GM12878 (cell line): ENCODE results near the gene DPP4.

Source experiments
- CBX3 ChIP-seq: fragments of 200-600 bp; sonication (generic); IDR thresholded peaks from 2 replicates; pipeline ENCODE4 v1.6.1; 2016; ENCODE audit warnings: low read depth, borderline replicate concordance
- ETV6 ChIP-seq, 2 experiments: fragments of 450-650 bp in 1 of 2; IDR thresholded peaks in 1 of 2; conservative IDR thresholded peaks in 1 of 2; 2 replicates each; pipeline ENCODE4 v1.6.1; 2014; ENCODE audit warnings: antibody characterized with exemption in 1 of 2, borderline replicate concordance in 1 of 2, low read depth in 1 of 2, mild to moderate bottlenecking in 1 of 2, moderate library complexity in 1 of 2
- EZH2 ChIP-seq: IDR thresholded peaks from 2 replicates; pipeline ENCODE4 v1.6.1; 2012; ENCODE audit warnings: low read depth, mild to moderate bottlenecking, control low read depth, inconsistent platforms, low read length, borderline replicate concordance; ENCODE audit not compliant: control insufficient read depth
- MYC ChIP-seq: IDR thresholded peaks from 2 replicates; pipeline ENCODE4 v1.6.1; 2011; ENCODE audit warnings: mild to moderate bottlenecking, low read length, moderate library complexity, inconsistent platforms; ENCODE audit not compliant: insufficient read depth, insufficient replicate concordance, insufficient read length, severe bottlenecking
- NFIC ChIP-seq: IDR thresholded peaks from 2 replicates; pipeline ENCODE4 v1.6.1; 2012; ENCODE audit warnings: low read depth, mild to moderate bottlenecking, inconsistent platforms, low read length, moderate library complexity
- POLR2A ChIP-seq: IDR thresholded peaks from 2 replicates; pipeline ENCODE4 v1.6.1; 2011; ENCODE audit warnings: low read depth, mild to moderate bottlenecking, low read length
- RAD21 ChIP-seq: IDR thresholded peaks from 2 replicates; pipeline ENCODE4 v1.6.1; 2011; ENCODE audit warnings: mild to moderate bottlenecking, low read depth, low read length, moderate library complexity; ENCODE audit not compliant: insufficient read depth
- TCF7 ChIP-seq: IDR thresholded peaks from 2 replicates; pipeline ENCODE4 v1.6.1; 2014; ENCODE audit warnings: antibody characterized with exemption, borderline replicate concordance
- ZNF274 ChIP-seq: IDR thresholded peaks from one replicate; pipeline ENCODE4 v1.8.0; 2011; ENCODE audit not compliant: insufficient read length, insufficient read depth
- TF ChIP-seq, protein P1 (sequence below): fragments of 450-650 bp; IDR thresholded peaks from 2 replicates; pipeline ENCODE4 v1.6.1; 2017; ENCODE audit warnings: mild to moderate bottlenecking
- TF ChIP-seq, protein P2 (sequence below): IDR thresholded peaks from 2 replicates; pipeline ENCODE4 v1.6.1; 2012; ENCODE audit warnings: low read depth, low read length, improper control_type of control experiment
- TF ChIP-seq, protein P3 (sequence below), 3 experiments: IDR thresholded peaks in 2 of 3; conservative IDR thresholded peaks in 1 of 3; 2 replicates each; pipeline ENCODE4 v1.5.1; 2011; ENCODE audit warnings: low read depth in 3 of 3, low read length in 3 of 3, mild to moderate bottlenecking in 3 of 3, control low read depth in 2 of 3, moderate library complexity in 2 of 3, inconsistent platforms in 1 of 3, mixed read lengths in 1 of 3; ENCODE audit not compliant: control insufficient read depth in 2 of 3, insufficient read depth in 1 of 3; ENCODE audit errors: extremely low read depth in 1 of 3

GRCh38 chr2:162103443-162104009 is 29.5 kb upstream of the DPP4 start:
- TF ChIP-seq TCF7 (no peak), NFIC (no peak), ZNF274 (no peak), CBX3 (no peak), EZH2 (no peak), RAD21 (no peak), POLR2A (no peak), MYC (no peak), ETV6 (conservative IDR thresholded peaks at IDR 0.05 in 1 of 2, IDR thresholded peaks at IDR 0.05 in 1 of 2; ENCODE audit: borderline replicate concordance in 1 of 2, low read depth in 1 of 2) (no peak)
- TF ChIP-seq, protein P1, sequence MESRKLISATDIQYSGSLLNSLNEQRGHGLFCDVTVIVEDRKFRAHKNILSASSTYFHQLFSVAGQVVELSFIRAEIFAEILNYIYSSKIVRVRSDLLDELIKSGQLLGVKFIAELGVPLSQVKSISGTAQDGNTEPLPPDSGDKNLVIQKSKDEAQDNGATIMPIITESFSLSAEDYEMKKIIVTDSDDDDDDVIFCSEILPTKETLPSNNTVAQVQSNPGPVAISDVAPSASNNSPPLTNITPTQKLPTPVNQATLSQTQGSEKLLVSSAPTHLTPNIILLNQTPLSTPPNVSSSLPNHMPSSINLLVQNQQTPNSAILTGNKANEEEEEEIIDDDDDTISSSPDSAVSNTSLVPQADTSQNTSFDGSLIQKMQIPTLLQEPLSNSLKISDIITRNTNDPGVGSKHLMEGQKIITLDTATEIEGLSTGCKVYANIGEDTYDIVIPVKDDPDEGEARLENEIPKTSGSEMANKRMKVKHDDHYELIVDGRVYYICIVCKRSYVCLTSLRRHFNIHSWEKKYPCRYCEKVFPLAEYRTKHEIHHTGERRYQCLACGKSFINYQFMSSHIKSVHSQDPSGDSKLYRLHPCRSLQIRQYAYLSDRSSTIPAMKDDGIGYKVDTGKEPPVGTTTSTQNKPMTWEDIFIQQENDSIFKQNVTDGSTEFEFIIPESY = no peak
- TF ChIP-seq, protein P2, sequence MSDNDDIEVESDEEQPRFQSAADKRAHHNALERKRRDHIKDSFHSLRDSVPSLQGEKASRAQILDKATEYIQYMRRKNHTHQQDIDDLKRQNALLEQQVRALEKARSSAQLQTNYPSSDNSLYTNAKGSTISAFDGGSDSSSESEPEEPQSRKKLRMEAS = no peak
- TF ChIP-seq, protein P3, sequence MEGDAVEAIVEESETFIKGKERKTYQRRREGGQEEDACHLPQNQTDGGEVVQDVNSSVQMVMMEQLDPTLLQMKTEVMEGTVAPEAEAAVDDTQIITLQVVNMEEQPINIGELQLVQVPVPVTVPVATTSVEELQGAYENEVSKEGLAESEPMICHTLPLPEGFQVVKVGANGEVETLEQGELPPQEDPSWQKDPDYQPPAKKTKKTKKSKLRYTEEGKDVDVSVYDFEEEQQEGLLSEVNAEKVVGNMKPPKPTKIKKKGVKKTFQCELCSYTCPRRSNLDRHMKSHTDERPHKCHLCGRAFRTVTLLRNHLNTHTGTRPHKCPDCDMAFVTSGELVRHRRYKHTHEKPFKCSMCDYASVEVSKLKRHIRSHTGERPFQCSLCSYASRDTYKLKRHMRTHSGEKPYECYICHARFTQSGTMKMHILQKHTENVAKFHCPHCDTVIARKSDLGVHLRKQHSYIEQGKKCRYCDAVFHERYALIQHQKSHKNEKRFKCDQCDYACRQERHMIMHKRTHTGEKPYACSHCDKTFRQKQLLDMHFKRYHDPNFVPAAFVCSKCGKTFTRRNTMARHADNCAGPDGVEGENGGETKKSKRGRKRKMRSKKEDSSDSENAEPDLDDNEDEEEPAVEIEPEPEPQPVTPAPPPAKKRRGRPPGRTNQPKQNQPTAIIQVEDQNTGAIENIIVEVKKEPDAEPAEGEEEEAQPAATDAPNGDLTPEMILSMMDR (IDR thresholded peaks at IDR 0.05 in 2 of 3, conservative IDR thresholded peaks at IDR 0.05 in 1 of 3; ENCODE audit: control insufficient read depth in 2 of 3, extremely low read depth in 1 of 3, insufficient read depth in 1 of 3, low read depth in 3 of 3, low read length in 3 of 3) = no peak
